SK-N-SH treated with all-trans-retinoic acid at 6 μM for 48 hours (cell line): Measurements from ENCODE around the gene MMAB.
A peak's percentile ranks its signal among the peaks of the same experiment; 100 is the strongest.

Experiments
- BACH2 ChIP-seq: fragments of 250-450 bp; sonication (Bioruptor Pico); IDR thresholded peaks from 2 replicates; pipeline ENCODE4 v1.9.0; 2021; ENCODE audit warnings: mild to moderate bottlenecking, borderline replicate concordance
- ESRRG ChIP-seq: fragments of 250-450 bp; sonication (Bioruptor Pico); IDR thresholded peaks from 2 replicates; pipeline ENCODE4 v1.6.1; 2021; ENCODE audit warnings: mild to moderate bottlenecking
- GLIS3 ChIP-seq: fragments of 250-450 bp; sonication (Bioruptor Pico); IDR thresholded peaks from 2 replicates; pipeline ENCODE4 v1.5.0; 2020; ENCODE audit warnings: mild to moderate bottlenecking, moderate library complexity
- ISL1 ChIP-seq: fragments of 250-450 bp; sonication (Bioruptor Pico); IDR thresholded peaks from 2 replicates; pipeline ENCODE4 v2.1.2; 2022; ENCODE audit warnings: mild to moderate bottlenecking, moderate library complexity
- RARB ChIP-seq: fragments of 250-450 bp; sonication (Bioruptor Pico); IDR thresholded peaks from 2 replicates; pipeline ENCODE4 v1.8.0; 2021; ENCODE audit warnings: mild to moderate bottlenecking, moderate library complexity
- SNAI2 ChIP-seq: fragments of 250-450 bp; sonication (Bioruptor Pico); IDR thresholded peaks from 2 replicates; pipeline ENCODE4 v1.5.0; 2020; ENCODE audit warnings: mild to moderate bottlenecking, moderate library complexity
- TOX ChIP-seq: fragments of 250-450 bp; sonication (Bioruptor Pico); IDR thresholded peaks from 2 replicates; pipeline ENCODE4 v1.8.0; 2021; ENCODE audit warnings: mild to moderate bottlenecking, moderate library complexity, borderline replicate concordance
- ZFP3 ChIP-seq: fragments of 250-450 bp; sonication (Bioruptor Pico); IDR thresholded peaks from 2 replicates; pipeline ENCODE4 v1.5.0; 2020; ENCODE audit warnings: mild to moderate bottlenecking, moderate library complexity
- ZFP30 ChIP-seq: fragments of 450-650 bp; formaldehyde crosslinking; IDR thresholded peaks from 2 replicates; pipeline ENCODE4 v1.5.0; 2022; ENCODE audit warnings: mild to moderate bottlenecking, moderate library complexity
- ZNF565 ChIP-seq: fragments of 450-650 bp; formaldehyde crosslinking; conservative IDR thresholded peaks from 2 replicates; pipeline ENCODE4 v1.5.0; 2020; ENCODE audit warnings: low read depth, mild to moderate bottlenecking, moderate library complexity
- ZNF8 ChIP-seq: fragments of 450-650 bp; formaldehyde crosslinking; IDR thresholded peaks from 2 replicates; pipeline ENCODE4 v1.5.0; 2020; ENCODE audit warnings: mild to moderate bottlenecking, moderate library complexity
- TF ChIP-seq, protein P1 (sequence below): fragments of 250-450 bp; sonication (Bioruptor Pico); IDR thresholded peaks from 2 replicates; pipeline ENCODE4 v1.5.1; 2020; ENCODE audit warnings: low read depth, mild to moderate bottlenecking, moderate library complexity
- TF ChIP-seq, protein P2 (sequence below): fragments of 250-450 bp; sonication (Bioruptor Pico); IDR thresholded peaks from 2 replicates; pipeline ENCODE4 v1.8.0; 2020; ENCODE audit warnings: mild to moderate bottlenecking, moderate library complexity, borderline replicate concordance
- TF ChIP-seq, protein P3 (sequence below): fragments of 250-450 bp; sonication (Bioruptor Pico); IDR thresholded peaks from 2 replicates; pipeline ENCODE4 v1.5.0; 2020; ENCODE audit warnings: mild to moderate bottlenecking, moderate library complexity

DNA sequence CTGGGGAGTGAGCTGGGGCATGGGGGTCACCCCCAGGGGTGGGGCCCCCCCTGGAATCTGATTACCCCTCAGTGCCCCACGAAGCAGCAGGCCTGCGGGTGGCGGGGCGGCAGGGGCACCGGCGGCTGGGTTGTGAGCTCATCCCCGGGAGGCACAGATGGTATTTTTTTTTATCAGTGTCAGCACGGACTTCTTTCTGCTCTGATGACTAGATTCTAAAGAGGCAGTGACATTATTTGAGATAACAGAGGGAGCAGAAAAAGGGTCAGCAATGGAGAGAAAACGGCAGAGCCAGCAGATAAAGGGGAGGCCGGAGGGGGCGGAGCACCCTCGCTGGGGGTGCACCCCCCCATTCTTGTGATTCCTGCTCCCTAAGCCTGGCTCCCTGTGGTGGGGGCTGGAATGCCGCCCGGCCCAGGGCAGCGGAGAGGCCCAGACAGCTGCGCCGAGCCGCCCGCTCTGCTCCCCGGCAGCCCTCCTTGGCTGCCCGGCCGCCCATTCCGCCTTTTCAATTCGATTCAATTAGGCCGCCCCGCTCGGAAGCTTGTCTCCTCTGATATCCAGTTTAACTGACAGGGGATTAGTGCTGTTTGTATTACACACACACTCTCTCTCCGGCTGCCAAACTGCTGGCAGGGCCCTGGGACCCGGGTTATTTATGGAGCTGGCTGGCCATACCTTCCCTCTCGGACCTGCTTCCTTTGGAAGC lies 33.2 kb upstream of the MMAB start:
- TF ChIP-seq SNAI2 (CRISPR knock-in tag) = no peak
- TF ChIP-seq ZFP30 (CRISPR knock-in tag) = no peak
- TF ChIP-seq RARB (CRISPR knock-in tag) = no peak
- TF ChIP-seq ZFP3 (CRISPR knock-in tag) = no peak
- TF ChIP-seq, protein P1, sequence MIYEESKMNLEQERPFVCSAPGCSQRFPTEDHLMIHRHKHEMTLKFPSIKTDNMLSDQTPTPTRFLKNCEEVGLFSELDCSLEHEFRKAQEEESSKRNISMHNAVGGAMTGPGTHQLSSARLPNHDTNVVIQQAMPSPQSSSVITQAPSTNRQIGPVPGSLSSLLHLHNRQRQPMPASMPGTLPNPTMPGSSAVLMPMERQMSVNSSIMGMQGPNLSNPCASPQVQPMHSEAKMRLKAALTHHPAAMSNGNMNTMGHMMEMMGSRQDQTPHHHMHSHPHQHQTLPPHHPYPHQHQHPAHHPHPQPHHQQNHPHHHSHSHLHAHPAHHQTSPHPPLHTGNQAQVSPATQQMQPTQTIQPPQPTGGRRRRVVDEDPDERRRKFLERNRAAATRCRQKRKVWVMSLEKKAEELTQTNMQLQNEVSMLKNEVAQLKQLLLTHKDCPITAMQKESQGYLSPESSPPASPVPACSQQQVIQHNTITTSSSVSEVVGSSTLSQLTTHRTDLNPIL = no peak
- TF ChIP-seq, protein P2, sequence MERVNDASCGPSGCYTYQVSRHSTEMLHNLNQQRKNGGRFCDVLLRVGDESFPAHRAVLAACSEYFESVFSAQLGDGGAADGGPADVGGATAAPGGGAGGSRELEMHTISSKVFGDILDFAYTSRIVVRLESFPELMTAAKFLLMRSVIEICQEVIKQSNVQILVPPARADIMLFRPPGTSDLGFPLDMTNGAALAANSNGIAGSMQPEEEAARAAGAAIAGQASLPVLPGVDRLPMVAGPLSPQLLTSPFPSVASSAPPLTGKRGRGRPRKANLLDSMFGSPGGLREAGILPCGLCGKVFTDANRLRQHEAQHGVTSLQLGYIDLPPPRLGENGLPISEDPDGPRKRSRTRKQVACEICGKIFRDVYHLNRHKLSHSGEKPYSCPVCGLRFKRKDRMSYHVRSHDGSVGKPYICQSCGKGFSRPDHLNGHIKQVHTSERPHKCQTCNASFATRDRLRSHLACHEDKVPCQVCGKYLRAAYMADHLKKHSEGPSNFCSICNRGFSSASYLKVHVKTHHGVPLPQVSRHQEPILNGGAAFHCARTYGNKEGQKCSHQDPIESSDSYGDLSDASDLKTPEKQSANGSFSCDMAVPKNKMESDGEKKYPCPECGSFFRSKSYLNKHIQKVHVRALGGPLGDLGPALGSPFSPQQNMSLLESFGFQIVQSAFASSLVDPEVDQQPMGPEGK (CRISPR knock-in tag) = no peak; the same call in 1 of the 2 replicates
- no peak for TF ChIP-seq GLIS3 (CRISPR knock-in tag)
- no peak for TF ChIP-seq ZNF8
- TF ChIP-seq, protein P3, sequence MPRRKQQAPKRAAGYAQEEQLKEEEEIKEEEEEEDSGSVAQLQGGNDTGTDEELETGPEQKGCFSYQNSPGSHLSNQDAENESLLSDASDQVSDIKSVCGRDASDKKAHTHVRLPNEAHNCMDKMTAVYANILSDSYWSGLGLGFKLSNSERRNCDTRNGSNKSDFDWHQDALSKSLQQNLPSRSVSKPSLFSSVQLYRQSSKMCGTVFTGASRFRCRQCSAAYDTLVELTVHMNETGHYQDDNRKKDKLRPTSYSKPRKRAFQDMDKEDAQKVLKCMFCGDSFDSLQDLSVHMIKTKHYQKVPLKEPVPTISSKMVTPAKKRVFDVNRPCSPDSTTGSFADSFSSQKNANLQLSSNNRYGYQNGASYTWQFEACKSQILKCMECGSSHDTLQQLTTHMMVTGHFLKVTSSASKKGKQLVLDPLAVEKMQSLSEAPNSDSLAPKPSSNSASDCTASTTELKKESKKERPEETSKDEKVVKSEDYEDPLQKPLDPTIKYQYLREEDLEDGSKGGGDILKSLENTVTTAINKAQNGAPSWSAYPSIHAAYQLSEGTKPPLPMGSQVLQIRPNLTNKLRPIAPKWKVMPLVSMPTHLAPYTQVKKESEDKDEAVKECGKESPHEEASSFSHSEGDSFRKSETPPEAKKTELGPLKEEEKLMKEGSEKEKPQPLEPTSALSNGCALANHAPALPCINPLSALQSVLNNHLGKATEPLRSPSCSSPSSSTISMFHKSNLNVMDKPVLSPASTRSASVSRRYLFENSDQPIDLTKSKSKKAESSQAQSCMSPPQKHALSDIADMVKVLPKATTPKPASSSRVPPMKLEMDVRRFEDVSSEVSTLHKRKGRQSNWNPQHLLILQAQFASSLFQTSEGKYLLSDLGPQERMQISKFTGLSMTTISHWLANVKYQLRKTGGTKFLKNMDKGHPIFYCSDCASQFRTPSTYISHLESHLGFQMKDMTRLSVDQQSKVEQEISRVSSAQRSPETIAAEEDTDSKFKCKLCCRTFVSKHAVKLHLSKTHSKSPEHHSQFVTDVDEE (CRISPR knock-in tag) = peak; percentile 88
- no peak for TF ChIP-seq BACH2 (CRISPR knock-in tag)
- no peak for TF ChIP-seq ISL1
- no peak for TF ChIP-seq TOX (CRISPR knock-in tag)
- TF ChIP-seq ZNF565 (CRISPR knock-in tag) = no peak
- TF ChIP-seq ESRRG (CRISPR knock-in tag) = no peak
